H1 (cell line): Measurements from ENCODE around the gene MAPT. TPM values are rescaled to one million over a fixed set of nuclear protein-coding genes. Genes with fewer than 3 reads are reported as not detected.

Source experiments
- CTCF ChIA-PET: fragments of 300-600 bp; sonication (Branson Sonifier 250); formaldehyde crosslinking; loops from one replicate; lab custom pipeline; 2021; ENCODE audit not compliant: partially characterized antibody; lab: Charles Lee
- POLR2A ChIA-PET: fragments of 300-600 bp; sonication (Branson Sonifier 250); formaldehyde crosslinking; loops from one replicate; lab custom pipeline; 2021; ENCODE audit warnings: inconsistent platforms; ENCODE audit not compliant: partially characterized antibody; lab: Charles Lee
- DNase-seq, 2 experiments: peaks; one replicate each; pipeline versions ENCODE4 v3.0.0 to v3.0.0-alpha.2; 2010 to 2022; ENCODE audit warnings: low spot score in 2 of 2, low read depth in 1 of 2, mixed read lengths in 1 of 2
- FAIRE-seq: peaks from 2 replicates; lab custom pipeline; 2011; peaks lifted over from hg19 to GRCh38; lab: Jason Lieb, UNC
- H2AFZ ChIP-seq: 2 replicates; pipeline ENCODE4 v1.8.1; 2012; ENCODE audit warnings: low read length, inconsistent platforms
- H2AK5ac ChIP-seq: 2 replicates; pipeline ENCODE4 v1.6.1; 2013; ENCODE audit warnings: low read depth, low read length
- H2BK120ac ChIP-seq: replicated peaks from 2 replicates; pipeline ENCODE3; 2013; ENCODE audit warnings: low read depth, low read length, inconsistent platforms
- H2BK12ac ChIP-seq: 2 replicates; pipeline ENCODE4 v1.6.1; 2013; ENCODE audit warnings: low read depth, low read length
- H2BK15ac ChIP-seq: 2 replicates; pipeline ENCODE4 v1.6.1; 2013; ENCODE audit warnings: low read length
- H2BK20ac ChIP-seq: 2 replicates; pipeline ENCODE4 v1.6.1; 2013; ENCODE audit warnings: low read length
- H2BK5ac ChIP-seq: 2 replicates; pipeline ENCODE4 v1.6.1; 2013; ENCODE audit warnings: low read depth, low read length
- H3K14ac ChIP-seq: 2 replicates; pipeline ENCODE4 v1.6.1; 2013; ENCODE audit warnings: inconsistent platforms; ENCODE audit not compliant: insufficient read length
- H3K18ac ChIP-seq: 2 replicates; pipeline ENCODE4 v1.6.1; 2013; ENCODE audit warnings: low read length; ENCODE audit errors: extremely low read depth
- H3K23ac ChIP-seq: 2 replicates; pipeline ENCODE4 v1.6.1; 2013; ENCODE audit warnings: inconsistent platforms; ENCODE audit not compliant: insufficient read length
- H3K23me2 ChIP-seq: 2 replicates; pipeline ENCODE4 v1.6.1; 2013; ENCODE audit warnings: low read depth, low read length
- H3K27ac ChIP-seq: 2 replicates; pipeline ENCODE4 v1.6.1; 2011; ENCODE audit warnings: low read depth, low read length, inconsistent platforms
- H3K27me3 ChIP-seq, 4 experiments: replicated peaks in 1 of 4; 1 replicate in 1 of 4; 2 replicates in 3 of 4; pipeline versions ENCODE4 v1.6.1 to v1.8.1; 2011 to 2013; ENCODE audit warnings: low read length in 3 of 4, mild to moderate bottlenecking in 3 of 4, inconsistent platforms in 2 of 4, mixed read lengths in 2 of 4, moderate library complexity in 1 of 4; ENCODE audit not compliant: control insufficient read depth in 3 of 4, insufficient read depth in 3 of 4; ENCODE audit errors: extremely low read depth in 1 of 4
- H3K36me3 ChIP-seq, 4 experiments: 2 replicates each; pipeline versions ENCODE4 v1.6.1 to v1.8.1; 2011 to 2013; ENCODE audit warnings: mild to moderate bottlenecking in 4 of 4, low read length in 3 of 4, moderate library complexity in 2 of 4, control low read depth in 1 of 4, inconsistent platforms in 1 of 4; ENCODE audit not compliant: insufficient read depth in 4 of 4, control insufficient read depth in 2 of 4
- H3K4ac ChIP-seq: replicated peaks from 2 replicates; pipeline ENCODE3; 2013; ENCODE audit warnings: low read length, low read depth, mixed read lengths, inconsistent platforms; ENCODE audit not compliant: insufficient read length
- H3K4me1 ChIP-seq, 4 experiments: replicated peaks in 1 of 4; 1 replicate in 1 of 4; 2 replicates in 3 of 4; pipeline versions ENCODE4 v1.6.1 to v1.8.1; 2011 to 2013; ENCODE audit warnings: low read length in 3 of 4, inconsistent platforms in 2 of 4, mixed read lengths in 1 of 4; ENCODE audit not compliant: insufficient read depth in 4 of 4, control insufficient read depth in 3 of 4
- H3K4me2 ChIP-seq, 2 experiments: 2 replicates each; pipeline versions ENCODE4 v1.6.1 to v1.8.1; 2011 to 2013; ENCODE audit warnings: low read depth in 2 of 2, low read length in 2 of 2, control low read depth in 1 of 2, inconsistent platforms in 1 of 2, mild to moderate bottlenecking in 1 of 2; ENCODE audit not compliant: insufficient read depth in 1 of 2
- H3K4me3 ChIP-seq, 4 experiments: fragments of 200-600, 300-600 bp in 1 of 4; sonication (generic), shearing (Covaris generic), sonication (Bioruptor Twin) in 1 of 4; 2 replicates each; pipeline versions ENCODE4 v1.5.1 to v1.8.1; 2011 to 2016; ENCODE audit warnings: low read length in 4 of 4, low read depth in 3 of 4, control low read depth in 2 of 4, inconsistent platforms in 2 of 4, mild to moderate bottlenecking in 2 of 4, mixed read lengths in 1 of 4, moderate library complexity in 1 of 4; ENCODE audit not compliant: insufficient read depth in 2 of 4; ENCODE audit errors: extremely low read depth in 1 of 4
- H3K56ac ChIP-seq: replicated peaks from 2 replicates; pipeline ENCODE3; 2013; ENCODE audit warnings: low read depth, mild to moderate bottlenecking, mixed read lengths, low read length, inconsistent platforms; ENCODE audit not compliant: insufficient read length
- H3K79me1 ChIP-seq: 2 replicates; pipeline ENCODE4 v1.6.1; 2013; ENCODE audit warnings: low read depth, low read length, control low read depth
- H3K79me2 ChIP-seq, 2 experiments: 2 replicates each; pipeline versions ENCODE4 v1.6.1 to v1.8.1; 2012 to 2013; ENCODE audit warnings: low read length in 2 of 2, mild to moderate bottlenecking in 2 of 2, inconsistent platforms in 1 of 2; ENCODE audit not compliant: insufficient read depth in 2 of 2, control insufficient read depth in 1 of 2
- H3K9ac ChIP-seq, 4 experiments: replicated peaks in 1 of 4; 1 replicate in 1 of 4; 2 replicates in 3 of 4; pipeline versions ENCODE4 v1.6.1 to v1.8.1; 2011 to 2013; ENCODE audit warnings: low read depth in 3 of 4, low read length in 3 of 4, control low read depth in 2 of 4, mild to moderate bottlenecking in 2 of 4, moderate library complexity in 2 of 4, inconsistent platforms in 1 of 4; ENCODE audit errors: extremely low read depth in 1 of 4
- H3K9me3 ChIP-seq, 2 experiments: 2 replicates each; pipeline versions ENCODE4 v1.6.1 to v1.8.1; 2012 to 2013; ENCODE audit warnings: mild to moderate bottlenecking in 2 of 2, moderate library complexity in 2 of 2, control low read depth in 1 of 2, inconsistent platforms in 1 of 2, low read depth in 1 of 2, low read length in 1 of 2, mixed read lengths in 1 of 2; ENCODE audit not compliant: insufficient read depth in 2 of 2
- H4K20me1 ChIP-seq, 2 experiments: replicated peaks in 1 of 2; 2 replicates each; pipeline versions ENCODE3 to v1.8.1; 2011 to 2013; ENCODE audit warnings: inconsistent platforms in 2 of 2, low read length in 2 of 2, mild to moderate bottlenecking in 1 of 2; ENCODE audit not compliant: insufficient read depth in 2 of 2, control insufficient read depth in 1 of 2
- H4K5ac ChIP-seq: 2 replicates; pipeline ENCODE4 v1.6.1; 2013; ENCODE audit warnings: low read length, low read depth, mixed read lengths, inconsistent platforms; ENCODE audit not compliant: insufficient read length
- H4K8ac ChIP-seq: 2 replicates; pipeline ENCODE4 v1.8.0; 2013; ENCODE audit warnings: mild to moderate bottlenecking, moderate library complexity, low read length, inconsistent platforms; ENCODE audit not compliant: insufficient read depth; ENCODE audit errors: extremely low read depth
- H4K91ac ChIP-seq: replicated peaks from 2 replicates; pipeline ENCODE3; 2013; ENCODE audit warnings: low read length, mixed read lengths, inconsistent platforms; ENCODE audit not compliant: insufficient read length
- ATF3 ChIP-seq: IDR thresholded peaks from 2 replicates; pipeline ENCODE4 v1.6.1; 2011; ENCODE audit warnings: low read depth, mild to moderate bottlenecking, low read length; ENCODE audit not compliant: insufficient read depth
- CHD1 ChIP-seq: IDR thresholded peaks from 2 replicates; pipeline ENCODE4 v1.6.1; 2012; ENCODE audit warnings: low read depth, low read length, improper control_type of control experiment
- CHD2 ChIP-seq: IDR thresholded peaks from 2 replicates; pipeline ENCODE4 v1.6.1; 2012; ENCODE audit warnings: low read length, improper control_type of control experiment
- CREB1 ChIP-seq: IDR thresholded peaks from 2 replicates; pipeline ENCODE4 v1.6.1; 2012; ENCODE audit warnings: inconsistent platforms
- EGR1 ChIP-seq: IDR thresholded peaks from 2 replicates; pipeline ENCODE4 v1.6.1; 2011; ENCODE audit warnings: low read depth, low read length, borderline replicate concordance
- FOSL1 ChIP-seq: IDR thresholded peaks from 2 replicates; pipeline ENCODE4 v1.6.1; 2011; ENCODE audit warnings: mild to moderate bottlenecking, low read depth, low read length, moderate library complexity; ENCODE audit not compliant: insufficient read depth
- HDAC6 ChIP-seq: IDR thresholded peaks from one replicate; pipeline ENCODE4 v1.7.1; 2012; ENCODE audit warnings: low read depth, mild to moderate bottlenecking, inconsistent platforms, low read length, moderate library complexity
- NANOG ChIP-seq: IDR thresholded peaks from 2 replicates; pipeline ENCODE4 v1.6.1; 2011; ENCODE audit warnings: low read length, low read depth, mild to moderate bottlenecking, inconsistent platforms; ENCODE audit not compliant: insufficient read depth, poor library complexity, severe bottlenecking
- TAF7 ChIP-seq: optimal IDR thresholded peaks from 2 replicates; pipeline ENCODE3; 2011; ENCODE audit warnings: low read depth, mild to moderate bottlenecking, inconsistent platforms, low read length, moderate library complexity, borderline replicate concordance
- WGBS, 2 experiments: shearing (Covaris generic) in 1 of 2; methylation state at CpG; one replicate each; pipeline versions ENCODE4 v1.1.6 to v1.1.7; 2013 to 2015; ENCODE audit warnings: low lambda C conversion rate in 2 of 2, mixed read lengths in 2 of 2, inconsistent platforms in 1 of 2, low coverage in 1 of 2, missing lambda C conversion rate in 1 of 2; ENCODE audit not compliant: insufficient replicate concordance in 2 of 2, insufficient coverage in 1 of 2, insufficient read length in 1 of 2; ENCODE audit errors: extremely low coverage in 1 of 2, missing lambda C conversion rate in 1 of 2; 5-methylcytosine and 5-hydroxymethylcytosine counted together
- polyA plus RNA-seq, 7 experiments: library from polyadenylated mRNA; depleted of rRNA in 3 of 7; stranded (reverse) in 5 of 7; unstranded in 2 of 7; fragments of >200 nt in 5 of 7; fragments of 200-250 nt in 2 of 7; gene quantifications; 1 replicate in 5 of 7; 2 replicates in 1 of 7; 4 replicates in 1 of 7; pipeline versions ENCODE4 v1.2.1 to v1.2.3, GENCODE V29; 2011 to 2013; ENCODE audit warnings: missing spikeins in 2 of 7, mixed read lengths in 2 of 7
- total RNA-seq: library from RNA; stranded (reverse); fragmentation: NEBNext Ultra II Directional; extraction: Animal tissue kit (Norgen Biotek cat#: 25700); gene quantifications from 2 replicates; pipeline ENCODE4 v1.2.1, GENCODE V29; 2021
- TF ChIP-seq, protein P1 (sequence below), 3 experiments: IDR thresholded peaks; 1 replicate in 2 of 3; 2 replicates in 1 of 3; pipeline versions ENCODE4 v1.5.1 to v1.6.1; 2011; ENCODE audit warnings: low read length in 3 of 3, mild to moderate bottlenecking in 3 of 3, inconsistent platforms in 2 of 3, low read depth in 1 of 3, moderate library complexity in 1 of 3; ENCODE audit not compliant: insufficient read depth in 1 of 3; ENCODE audit errors: control extremely low read depth in 1 of 3

MAPT gene
- total and polyA plus RNA-seq, 2 of the 8 experiments (the other 6 are each of a cell fraction or from before 2014, with no cell fraction given): 0.54 to 1.7 TPM

DNA sequence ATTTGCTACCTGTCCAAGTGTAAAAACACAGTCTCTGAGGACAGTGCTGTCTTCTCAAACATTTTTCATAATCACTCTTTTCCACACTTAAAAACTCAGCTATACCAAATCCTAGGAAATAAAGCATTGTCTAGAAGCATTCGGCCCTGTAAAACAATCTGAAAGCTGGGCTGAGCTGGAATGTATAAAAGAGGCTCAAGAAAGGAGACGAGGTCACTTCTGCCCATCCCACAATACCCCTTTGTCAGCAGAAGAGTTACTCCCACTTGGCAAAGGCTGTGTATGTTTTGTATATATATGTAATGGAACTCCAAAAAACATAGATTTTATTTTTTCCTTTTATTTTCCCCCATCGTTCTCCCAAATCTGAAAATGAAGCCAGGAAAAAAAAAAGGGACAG lies 148.6 kb downstream of the MAPT start:
- Histone ChIP-seq H2AFZ (no peak overlapping the region), H3K56ac (no peak overlapping the region), H3K23ac (no peak overlapping the region), H2BK5ac (no peak overlapping the region), H3K4me3 (no peak overlapping the region), H3K36me3 (peaks cover 32 to 69% (median 48%) of the 10 kb centered on the region in 4 experiments), H4K20me1 (peaks cover 0 to 10% of the 10 kb centered on the region in 2 experiments), H3K23me2 (no peaks in the 10 kb centered on the region), H3K4me1 (no peaks in the 10 kb centered on the region), H2BK12ac (no peak overlapping the region), H3K18ac (no peak overlapping the region), H3K4me2 (no peak overlapping the region), H2AK5ac (no peak overlapping the region), H4K8ac (no peak overlapping the region), H3K4ac (no peak overlapping the region), H2BK20ac (no peak overlapping the region), H3K9me3 (no peaks in the 10 kb centered on the region), H2BK15ac (no peak overlapping the region), H3K14ac (no peak overlapping the region), H4K91ac (no peak overlapping the region), H3K79me1 (no peaks in the 10 kb centered on the region; the same call in 1 of the 2 replicates), H3K27ac (no peak overlapping the region), H2BK120ac (no peak overlapping the region), H3K9ac (no peak overlapping the region), H3K27me3 (no peaks in the 10 kb centered on the region), H4K5ac (no peak overlapping the region), H3K79me2 (peaks cover 0 to 12% of the 10 kb centered on the region in 2 experiments; a peak in 1 of 4 replicates)
- 85% methylated on average over 3 of the region's 3 CpGs; no CpG with 5 or more reads in 1 of the 2 experiments for WGBS, 2 experiments
- ChIA-PET POLR2A (interaction anchor here (0.7 to 0.8 kb wide), 2 partner anchors 15 to 460 kb away, joined by 3 read pairs; no protein-coding TSS in a partner anchor), CTCF (interaction anchor here (0.6 to 6.2 kb wide), 11 partner anchors 9 to 235 kb away, joined by 3 to 56 read pairs (median 3); partner anchors contain the start of gene KANSL1)
- DNase-seq: no peak
- FAIRE-seq: no peak
- no peak for TF ChIP-seq CHD2
- TF ChIP-seq, protein P1, sequence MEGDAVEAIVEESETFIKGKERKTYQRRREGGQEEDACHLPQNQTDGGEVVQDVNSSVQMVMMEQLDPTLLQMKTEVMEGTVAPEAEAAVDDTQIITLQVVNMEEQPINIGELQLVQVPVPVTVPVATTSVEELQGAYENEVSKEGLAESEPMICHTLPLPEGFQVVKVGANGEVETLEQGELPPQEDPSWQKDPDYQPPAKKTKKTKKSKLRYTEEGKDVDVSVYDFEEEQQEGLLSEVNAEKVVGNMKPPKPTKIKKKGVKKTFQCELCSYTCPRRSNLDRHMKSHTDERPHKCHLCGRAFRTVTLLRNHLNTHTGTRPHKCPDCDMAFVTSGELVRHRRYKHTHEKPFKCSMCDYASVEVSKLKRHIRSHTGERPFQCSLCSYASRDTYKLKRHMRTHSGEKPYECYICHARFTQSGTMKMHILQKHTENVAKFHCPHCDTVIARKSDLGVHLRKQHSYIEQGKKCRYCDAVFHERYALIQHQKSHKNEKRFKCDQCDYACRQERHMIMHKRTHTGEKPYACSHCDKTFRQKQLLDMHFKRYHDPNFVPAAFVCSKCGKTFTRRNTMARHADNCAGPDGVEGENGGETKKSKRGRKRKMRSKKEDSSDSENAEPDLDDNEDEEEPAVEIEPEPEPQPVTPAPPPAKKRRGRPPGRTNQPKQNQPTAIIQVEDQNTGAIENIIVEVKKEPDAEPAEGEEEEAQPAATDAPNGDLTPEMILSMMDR (IDR thresholded peaks at IDR 0.05; ENCODE audit: control extremely low read depth in 1 of 3, insufficient read depth in 1 of 3, low read depth in 1 of 3, low read length in 3 of 3): no peak
- no peak for TF ChIP-seq CREB1
- no peak for TF ChIP-seq FOSL1
- no peak for TF ChIP-seq HDAC6
- no peak for TF ChIP-seq EGR1
- no peak for TF ChIP-seq NANOG
- no peak for TF ChIP-seq TAF7
- TF ChIP-seq CHD1: no peak
- TF ChIP-seq ATF3: no peak
